GM19372 (cell line): ENCODE measurements around the gene UCHL1.

Experiments
- ATAC-seq: cut with Tn5 transposase; IDR thresholded peaks from one replicate; pipeline ENCODE4 v1.9.1; 2021; ENCODE audit warnings: mild to moderate bottlenecking, low read depth, moderate library complexity; ENCODE audit not compliant: unreplicated experiment

The UCHL1 gene

GRCh38 chr4:41256740-41257256 lies at the start of gene UCHL1:
Gene UCHL1 (plus strand): TSS chr4:41256928. CDS start chr4:41256977, 49 bp downstream.
- ATAC-seq = peak; percentile 28

- no peak for ATAC-seq
These were observed 49.4 kb upstream of the UCHL1 start for GRCh38 chr4:41207291-41207831.

- ATAC-seq = no peak
These were observed 47.5 kb upstream of the UCHL1 start for GRCh38 chr4:41209187-41209586.

- no peak for ATAC-seq
These were observed 46.8 kb upstream of the UCHL1 start for GRCh38 chr4:41209901-41210300.

- no peak for ATAC-seq
These were observed 44.6 kb upstream of the UCHL1 start for GRCh38 chr4:41211951-41212615.

- no peak for ATAC-seq
These were observed 44.0 kb upstream of the UCHL1 start for GRCh38 chr4:41212616-41213203.

GRCh38 chr4:41213625-41214135 lies 43.0 kb upstream of the UCHL1 start:
- ATAC-seq = peak; percentile 3

GRCh38 chr4:41214136-41214824 lies 42.4 kb upstream of the UCHL1 start, which contains the start of gene APBB2:
Gene APBB2 (minus strand): TSS chr4:41214542. CDS start chr4:41033254, 181,288 bp downstream.
- peak; percentile 46 for ATAC-seq

- no peak for ATAC-seq
These were observed 41.9 kb upstream of the UCHL1 start for GRCh38 chr4:41214825-41215146.

- no peak for ATAC-seq
These were observed 41.6 kb upstream of the UCHL1 start for GRCh38 chr4:41215155-41215554.

GRCh38 chr4:41215969-41216293 lies 40.8 kb upstream of the UCHL1 start:
- ATAC-seq = no peak

GRCh38 chr4:41216294-41217019 lies 40.3 kb upstream of the UCHL1 start:
- ATAC-seq = no peak

GRCh38 chr4:41217020-41217333 lies 39.8 kb upstream of the UCHL1 start:
- no peak for ATAC-seq

GRCh38 chr4:41217374-41217773 lies 39.4 kb upstream of the UCHL1 start:
- ATAC-seq = no peak

GRCh38 chr4:41218703-41219102 lies 38.0 kb upstream of the UCHL1 start:
- no peak for ATAC-seq

GRCh38 chr4:41219421-41219950 lies 37.2 kb upstream of the UCHL1 start:
- no peak for ATAC-seq

GRCh38 chr4:41221850-41222645 lies 34.7 kb upstream of the UCHL1 start:
- no peak for ATAC-seq

GRCh38 chr4:41227902-41228301 lies 28.8 kb upstream of the UCHL1 start:
- no peak for ATAC-seq

- no peak for ATAC-seq
These were observed 24.3 kb upstream of the UCHL1 start for GRCh38 chr4:41232406-41232805.

GRCh38 chr4:41232856-41233255 lies 23.9 kb upstream of the UCHL1 start:
- ATAC-seq = no peak
